Cardiac muscle cell (in vitro differentiated cells and primary cell): Measurements from ENCODE around the gene CBFA2T3. TPM values are rescaled to one million over a fixed set of nuclear protein-coding genes. Genes with fewer than 3 reads are reported as not detected.
"Not testable (repeated sequence)": the region's sequence is repeated elsewhere in the genome, so short reads cannot be mapped to it uniquely, and the experiment has no call there.

Experiments used
- DNase-seq, 2 donors: peaks; one replicate each; pipeline versions ENCODE4 v3.0.0 to v3.0.0-alpha.2; 2010 to 2017; ENCODE audit warnings: low read depth in 1 of 2, low spot score in 1 of 2
- H3K27ac ChIP-seq: fragments of 200-600 bp; sonication (generic); 2 replicates; pipeline ENCODE4 v1.5.1; 2016
- H3K27me3 ChIP-seq: fragments of 200-600 bp; sonication (generic); 2 replicates; pipeline ENCODE4 v1.6.0; 2016; ENCODE audit warnings: control low read depth
- H3K36me3 ChIP-seq: fragments of 200-600 bp; sonication (generic); 2 replicates; pipeline ENCODE4 v1.5.1; 2016; ENCODE audit warnings: control low read depth
- H3K4me1 ChIP-seq: fragments of 200-600 bp; sonication (generic); 2 replicates; pipeline ENCODE4 v1.8.1; 2017; ENCODE audit warnings: low read depth, mild to moderate bottlenecking, mixed run types
- H3K4me3 ChIP-seq: fragments of 200-600 bp; sonication (generic); 2 replicates; pipeline ENCODE4 v1.5.1; 2016; ENCODE audit warnings: mild to moderate bottlenecking
- H3K9me3 ChIP-seq: fragments of 200-600 bp; sonication (generic); 2 replicates; pipeline ENCODE4 v1.5.1; 2017; ENCODE audit warnings: low read depth, mild to moderate bottlenecking, control low read depth
- CTCF ChIP-seq: IDR thresholded peaks from 2 replicates; pipeline ENCODE4 v1.5.1; 2012; ENCODE audit warnings: low read depth, mild to moderate bottlenecking, low read length
- polyA plus RNA-seq: library from polyadenylated mRNA; unstranded; fragments of >200 nt; fragmentation: Nextera tagmentation; extraction: Ambion mirVana; gene quantifications from 2 replicates; pipeline ENCODE4 v1.2.1, GENCODE V29; 2016
- total RNA-seq: library from RNA; depleted of rRNA; stranded (reverse); fragments of >200 nt; gene quantifications from 2 replicates; pipeline ENCODE4 v1.2.3, GENCODE V29; 2016

Gene CBFA2T3
- total and polyA plus RNA-seq, 2 experiments from 2014 or later = 0.69 to 1.5 TPM

GRCh38 chr16:89004209-89004831, 27.3 kb upstream of the CBFA2T3 start:
- no peak overlapping the region for H3K4me3 ChIP-seq
- no peaks in the 10 kb centered on the region for H3K9me3 ChIP-seq
- H3K27me3 ChIP-seq = peaks cover 8% of the 10 kb centered on the region

GRCh38 chr16:89003831-89004208, 26.8 kb upstream of the CBFA2T3 start:
- DNase-seq = no peak
- no peak for TF ChIP-seq CTCF
- H3K36me3 ChIP-seq = no peaks in the 10 kb centered on the region
- peak overlapping the region; percentile 37 for H3K27ac ChIP-seq
- H3K4me1 ChIP-seq = peaks cover 14% of the 10 kb centered on the region
- H3K4me3 ChIP-seq = no peak overlapping the region
- peaks cover 8% of the 10 kb centered on the region for H3K27me3 ChIP-seq
- H3K9me3 ChIP-seq = no peaks in the 10 kb centered on the region

More at GRCh38 chr16:89004209-89004831, 27.3 kb upstream of the CBFA2T3 start:
- peaks cover 14% of the 10 kb centered on the region for H3K4me1 ChIP-seq
- H3K36me3 ChIP-seq = no peaks in the 10 kb centered on the region
- no peak for TF ChIP-seq CTCF
- DNase-seq = peak; percentile 54 to 87
- peak overlapping the region; percentile 70 for H3K27ac ChIP-seq

GRCh38 chr16:89002851-89003830, 26.1 kb upstream of the CBFA2T3 start:
- H3K27me3 ChIP-seq = peaks cover 8% of the 10 kb centered on the region
- no peak for TF ChIP-seq CTCF
- no peaks in the 10 kb centered on the region for H3K9me3 ChIP-seq
- peaks cover 14% of the 10 kb centered on the region for H3K4me1 ChIP-seq
- no peaks in the 10 kb centered on the region for H3K36me3 ChIP-seq
- H3K27ac ChIP-seq = peak overlapping the region; percentile 37
- no peak overlapping the region for H3K4me3 ChIP-seq
- no peak for DNase-seq

- DNase-seq, H3K27me3 ChIP-seq, H3K27ac ChIP-seq, H3K36me3 ChIP-seq, H3K4me3 ChIP-seq, H3K9me3 ChIP-seq: not testable (repeated sequence)
- peaks cover 14% of the 10 kb centered on the region for H3K4me1 ChIP-seq
Observed at GRCh38 chr16:89002081-89002480, 25.1 kb upstream of the CBFA2T3 start.

- Histone ChIP-seq H3K27ac (no peak overlapping the region), H3K4me1 (peaks cover 14% of the 10 kb centered on the region), H3K9me3 (no peaks in the 10 kb centered on the region), H3K27me3 (no peaks in the 10 kb centered on the region), H3K4me3 (no peak overlapping the region), H3K36me3 (no peaks in the 10 kb centered on the region)
- peak; percentile 9 to 62 for DNase-seq
- TF ChIP-seq CTCF = no peak
Observed at GRCh38 chr16:89001117-89002027, 24.4 kb upstream of the CBFA2T3 start.
